ELR (cell line): Measurements from ENCODE around the gene SVIL.
"Not testable (repeated sequence)": the region's sequence is repeated elsewhere in the genome, so short reads cannot be mapped to it uniquely, and the experiment has no call there.

Experiments used
- DNase-seq: peaks from one replicate; pipeline ENCODE4 v3.0.0-alpha.2; 2015; ENCODE audit warnings: low read depth

SVIL gene

GRCh38 chr10:29603223-29603896 is 31.4 kb downstream of the SVIL start:
- DNase-seq: no peak

DNA sequence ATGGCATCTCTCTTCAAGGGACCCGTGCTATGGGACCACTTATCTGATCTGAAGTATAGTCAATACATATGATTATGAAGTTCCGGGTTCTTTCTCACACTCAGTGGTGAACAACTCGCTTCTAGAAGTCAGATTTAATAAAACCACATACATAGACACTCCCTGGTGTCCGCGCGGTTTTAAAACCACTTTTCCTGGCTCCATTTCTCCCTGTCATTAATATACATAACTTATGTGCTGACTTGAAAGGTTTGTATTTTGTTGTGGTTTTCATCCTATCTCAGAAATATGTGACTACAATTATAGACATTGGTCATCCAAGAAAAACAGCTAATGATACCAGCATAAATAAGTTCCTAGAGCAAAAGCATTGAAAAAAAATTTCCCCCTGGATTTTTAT is 34.0 kb downstream of the SVIL start:
- no peak for DNase-seq

GRCh38 chr10:29600067-29600466 is 34.7 kb downstream of the SVIL start:
- peak; percentile 58 for DNase-seq

GRCh38 chr10:29598851-29599311 is 35.9 kb downstream of the SVIL start:
- DNase-seq: no peak

GRCh38 chr10:29596826-29597225 is 37.9 kb downstream of the SVIL start:
- no peak for DNase-seq

GRCh38 chr10:29596356-29596755 is 38.4 kb downstream of the SVIL start:
- no peak for DNase-seq

DNA sequence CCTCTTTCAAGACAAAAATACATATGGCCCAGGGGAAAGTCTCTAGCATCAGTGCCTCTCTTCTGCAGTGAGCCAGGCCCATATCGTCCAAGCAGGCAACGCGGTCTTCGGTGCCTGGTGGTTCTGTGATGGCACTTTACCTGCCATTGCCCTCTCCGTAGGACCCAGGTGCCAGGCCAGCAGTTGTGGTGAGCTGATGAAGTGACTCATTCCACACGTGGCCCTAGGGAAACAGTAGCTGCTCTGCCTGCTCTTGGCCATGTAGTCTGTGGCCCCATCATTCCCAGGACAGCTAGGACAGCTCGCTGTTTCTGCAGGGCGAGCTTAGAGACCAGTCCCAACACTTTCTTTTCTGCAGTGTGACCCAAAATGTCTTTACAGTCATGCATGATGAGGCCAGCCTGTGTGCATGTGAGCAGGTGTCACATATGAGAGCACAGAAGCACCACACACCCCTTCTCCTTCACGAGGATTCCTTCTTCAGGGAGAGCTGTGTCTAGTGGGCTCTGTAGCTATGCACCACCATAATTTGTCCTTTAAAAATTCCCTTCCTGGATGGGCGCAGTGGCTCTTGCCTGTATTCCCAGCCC is 39.0 kb downstream of the SVIL start:
- DNase-seq: no peak

DNA sequence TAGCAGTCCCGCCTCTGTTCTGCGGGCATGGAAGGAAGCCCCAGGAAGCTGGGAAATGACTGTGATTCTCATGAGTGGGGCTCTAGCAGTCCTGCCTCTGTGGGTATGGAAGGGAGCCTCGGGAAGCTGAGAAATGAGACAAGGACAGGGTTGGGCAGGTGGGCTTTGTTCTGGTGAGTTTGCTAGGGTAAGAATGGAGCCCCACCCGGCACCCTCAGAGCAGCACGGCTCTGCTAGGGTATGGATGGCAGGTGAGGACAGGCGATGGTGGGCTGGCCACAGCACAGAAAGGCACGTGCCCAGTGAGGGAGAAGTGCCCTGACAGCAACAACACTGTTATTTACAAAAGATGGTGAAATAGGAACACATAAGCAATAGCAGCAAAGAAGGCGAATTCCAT is 39.6 kb downstream of the SVIL start:
- no peak for DNase-seq

- no peak for DNase-seq
Measured at GRCh38 chr10:29591651-29591968, 43.2 kb downstream of the SVIL start.

DNA sequence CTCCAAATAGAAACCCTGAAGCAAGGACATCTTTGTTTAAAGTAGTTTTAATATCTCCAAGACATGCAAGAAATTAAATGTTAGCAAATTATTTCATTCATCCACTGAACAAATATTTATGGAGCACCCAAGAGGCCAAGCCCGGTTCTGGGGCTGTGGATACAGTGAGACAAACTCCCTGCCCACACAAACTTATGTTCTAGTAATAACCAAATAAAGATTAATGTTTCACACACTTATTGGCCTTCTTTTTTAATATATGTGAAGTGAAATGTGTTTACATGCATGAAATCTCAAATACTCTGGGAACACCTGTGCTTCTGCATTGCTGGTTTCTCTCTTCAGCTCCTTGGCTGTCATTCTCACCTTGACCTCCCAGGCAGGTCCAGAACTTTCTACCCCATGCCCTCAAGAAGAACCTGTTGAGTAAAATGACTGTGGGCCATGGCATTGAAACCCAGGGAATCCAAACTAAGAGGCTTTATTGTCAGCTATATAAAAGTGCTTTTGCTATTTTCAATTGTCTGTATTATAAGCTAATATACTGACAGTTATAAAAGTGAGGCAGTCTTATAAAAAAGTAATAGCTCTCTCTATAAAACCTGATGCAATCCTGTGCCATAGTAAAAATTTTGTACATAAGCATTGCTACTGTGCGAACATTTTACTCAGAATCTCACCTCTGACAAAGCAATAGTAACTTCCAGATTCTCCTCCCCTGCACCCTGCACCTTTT is 43.7 kb downstream of the SVIL start:
- no peak for DNase-seq

DNA sequence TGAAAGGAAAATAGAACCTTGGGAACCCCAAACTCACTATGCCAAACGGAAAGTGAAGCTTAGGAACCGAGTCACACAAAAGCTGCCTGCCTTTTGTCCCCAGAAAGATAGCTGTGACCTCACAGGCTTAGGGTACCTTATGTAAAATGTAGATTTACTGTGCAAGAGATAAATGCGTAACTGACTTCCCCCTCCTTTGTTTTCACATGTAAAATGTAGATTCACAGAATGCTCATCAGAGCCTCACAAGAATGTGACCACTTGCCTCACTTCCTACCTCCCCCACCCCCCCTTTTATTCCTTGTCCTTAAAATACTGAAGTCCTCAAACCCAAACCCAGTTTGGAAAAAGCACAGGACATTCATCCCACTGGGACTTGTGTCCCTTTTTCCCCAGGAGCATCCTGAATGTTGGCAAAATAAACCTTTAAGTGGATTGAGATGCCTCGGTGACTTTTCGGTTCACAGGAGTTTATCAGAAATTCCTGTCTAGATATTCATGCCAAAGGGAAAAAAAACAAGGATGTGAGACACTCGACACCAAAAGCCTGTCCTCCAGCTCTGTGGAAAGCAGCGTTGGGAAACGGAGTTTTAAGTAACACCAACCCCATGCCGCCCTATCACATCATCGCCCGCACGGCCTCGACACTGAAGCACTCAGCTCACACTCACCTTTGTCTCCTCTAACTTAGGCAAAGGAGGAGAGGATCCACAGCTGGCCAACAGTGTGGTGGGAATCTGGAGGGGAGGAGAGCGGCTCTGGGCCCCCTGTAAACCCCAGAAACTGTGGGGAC is 45.9 kb downstream of the SVIL start:
- peak; percentile 86 for DNase-seq

DNA sequence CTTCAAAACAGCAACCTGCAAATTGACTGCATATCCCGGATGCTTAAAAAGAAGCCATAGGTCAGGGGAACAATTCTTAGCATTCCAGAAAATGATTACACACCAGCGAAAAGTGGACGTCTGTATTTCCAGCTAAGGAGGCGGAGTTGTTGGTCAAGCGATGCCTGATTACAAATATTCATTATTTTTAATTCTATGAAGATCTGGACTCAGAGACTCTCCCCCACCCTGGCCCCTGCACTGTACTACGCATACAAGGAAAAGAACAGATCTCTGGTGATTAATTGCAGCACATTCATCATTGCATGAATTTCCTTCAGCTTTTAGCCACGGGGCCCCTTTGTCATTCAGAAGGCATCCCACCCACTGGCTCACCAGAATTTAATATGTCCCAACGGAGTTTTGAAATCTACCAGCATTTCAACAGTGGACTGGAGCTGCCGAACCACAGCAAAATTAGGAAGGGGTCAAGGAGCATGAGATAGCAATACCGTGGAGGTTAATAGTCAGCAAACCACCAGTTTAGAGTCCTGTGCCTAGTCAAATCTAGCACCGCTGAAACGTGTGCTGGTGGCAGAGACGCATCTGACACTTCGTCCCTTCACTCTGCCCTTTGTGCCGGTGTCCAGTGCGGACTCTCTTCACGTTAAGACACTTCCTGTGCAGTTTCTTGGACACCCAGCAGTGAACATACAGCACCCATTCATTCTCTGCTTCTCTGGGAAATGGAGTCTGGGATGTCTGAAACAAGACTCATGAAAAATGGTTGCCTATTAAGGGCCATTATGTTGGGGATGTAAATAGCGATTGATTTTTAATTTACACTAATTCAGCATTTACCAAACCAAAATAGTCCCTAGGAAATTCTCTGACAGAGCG is 46.8 kb downstream of the SVIL start:
- DNase-seq: peak; percentile 73

- DNase-seq: not testable (repeated sequence)
Measured at GRCh38 chr10:29587102-29587749, 47.5 kb downstream of the SVIL start.

GRCh38 chr10:29586509-29586908 is 48.3 kb downstream of the SVIL start:
- no peak for DNase-seq

DNA sequence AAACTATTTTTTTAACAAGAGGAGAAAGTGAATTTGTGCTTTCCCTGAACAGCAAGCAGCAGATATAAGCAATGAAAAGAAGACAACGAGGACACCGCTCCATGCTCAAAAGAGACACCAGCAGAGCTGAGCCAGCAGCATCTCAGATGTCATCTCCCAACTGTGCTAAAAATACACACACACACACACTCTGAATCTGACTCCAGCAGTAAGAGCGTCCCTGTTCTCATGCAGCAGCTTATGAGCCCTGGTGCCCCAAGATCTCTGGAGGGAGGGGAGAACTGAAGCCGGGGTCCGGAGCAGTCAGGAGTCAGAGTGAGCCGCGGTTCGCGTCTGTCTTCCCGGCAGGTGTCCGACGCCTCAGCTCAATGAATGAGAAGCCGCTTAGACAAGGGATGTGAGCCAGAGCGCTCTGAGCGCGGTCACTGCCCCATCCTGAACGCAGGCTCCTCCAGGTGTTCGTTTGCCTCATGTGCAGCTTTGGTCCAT is 49.2 kb downstream of the SVIL start:
- peak; percentile 44 for DNase-seq

GRCh38 chr10:29584436-29584835 is 50.3 kb downstream of the SVIL start:
- no peak for DNase-seq

DNA sequence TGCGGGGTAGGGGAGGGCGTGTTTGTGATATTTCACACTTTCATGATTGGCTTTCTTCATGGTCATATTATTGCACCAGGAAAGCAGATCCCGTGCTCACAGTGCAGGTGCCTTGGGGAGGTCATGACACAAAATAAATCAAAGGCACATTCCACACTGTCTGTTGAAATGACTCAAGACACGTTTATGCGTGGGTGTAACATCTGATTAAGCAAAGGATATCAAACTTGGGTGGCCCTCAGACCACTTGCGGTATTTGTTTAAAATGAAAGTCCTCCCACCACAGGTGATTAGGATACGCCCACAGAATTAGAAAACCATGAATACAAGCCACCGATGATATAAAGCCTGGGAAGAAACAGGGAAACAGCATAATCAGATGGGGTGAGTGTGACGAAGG is 51.1 kb downstream of the SVIL start:
- DNase-seq: peak; percentile 56

GRCh38 chr10:29582769-29583168 is 52.0 kb downstream of the SVIL start:
- DNase-seq: peak; percentile 71

- no peak for DNase-seq
Measured at GRCh38 chr10:29579455-29579970, 55.3 kb downstream of the SVIL start.

- no peak for DNase-seq
Measured at GRCh38 chr10:29578457-29578856, 56.3 kb downstream of the SVIL start.

DNA sequence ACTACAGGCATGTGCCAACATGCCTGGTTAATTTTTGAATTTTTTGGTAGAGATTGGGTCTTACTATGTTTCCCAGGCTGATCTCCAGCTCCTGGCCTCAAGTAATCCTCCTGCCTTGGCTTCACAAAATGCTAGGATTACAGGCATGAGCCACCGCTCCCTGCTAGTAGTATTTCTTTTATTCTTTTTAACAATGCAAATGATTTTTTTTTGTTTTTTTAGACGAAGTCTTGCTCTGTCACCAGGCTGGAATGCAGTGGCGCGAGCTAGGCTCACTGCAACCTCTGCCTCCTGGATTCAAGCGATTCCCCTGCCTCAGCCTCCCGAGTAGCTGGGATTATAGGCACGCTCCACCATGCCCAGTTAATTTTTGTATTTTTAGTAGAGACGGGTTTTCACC is 58.1 kb downstream of the SVIL start:
- DNase-seq: peak; percentile 22
